ENCODE measurements around the gene DDX1.
"Not testable (repeated sequence)": the region's sequence is repeated elsewhere in the genome, so short reads cannot be mapped to it uniquely, and the experiment has no call there.

DDX1 gene

GRCh38 chr2:15677141-15677843 is 85.6 kb downstream of the DDX1 start:
- DNase-seq (ENCODE audit: low read depth) = no peak

DNA sequence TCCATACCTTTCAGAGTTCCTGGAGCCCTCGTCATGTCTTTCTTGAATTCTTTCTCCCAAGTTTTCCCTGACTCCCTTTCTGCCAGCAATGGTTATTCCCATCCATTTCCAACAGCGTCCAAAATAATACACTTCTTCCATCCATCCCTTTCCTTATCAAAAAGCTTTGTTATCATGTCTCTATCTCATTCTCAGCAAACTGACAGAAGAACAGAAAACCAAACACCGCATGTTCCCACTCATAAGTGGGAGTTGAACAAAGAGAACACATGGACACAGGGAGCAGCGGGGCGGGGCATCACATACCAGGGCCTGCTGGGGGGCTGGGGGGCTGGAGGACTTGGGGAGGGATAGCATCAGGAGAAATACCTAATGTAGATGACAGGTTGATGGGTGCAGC is 86.7 kb downstream of the DDX1 start:
- no peak for DNase-seq (ENCODE audit: low read depth)

DNA sequence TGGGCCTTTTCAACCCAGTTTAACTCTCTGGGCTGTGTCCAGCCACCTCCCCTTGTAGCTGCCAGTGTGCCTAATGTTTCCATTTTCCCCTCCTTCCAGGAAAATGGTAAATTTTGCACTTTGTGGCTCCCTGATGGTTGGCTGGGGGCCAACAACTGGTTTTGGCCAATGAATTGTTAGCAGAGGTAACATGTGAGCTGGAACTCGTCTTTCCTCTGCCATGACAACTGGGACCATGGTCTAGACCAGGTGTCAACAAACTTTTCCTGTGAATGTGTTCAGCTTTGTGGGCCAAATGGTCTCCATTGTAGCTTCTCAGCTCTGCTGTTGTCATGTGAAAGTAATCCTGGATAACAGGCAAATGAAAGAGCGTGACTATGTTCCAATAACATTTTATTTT is 87.2 kb downstream of the DDX1 start:
- no peak for DNase-seq (ENCODE audit: low read depth)

DNA sequence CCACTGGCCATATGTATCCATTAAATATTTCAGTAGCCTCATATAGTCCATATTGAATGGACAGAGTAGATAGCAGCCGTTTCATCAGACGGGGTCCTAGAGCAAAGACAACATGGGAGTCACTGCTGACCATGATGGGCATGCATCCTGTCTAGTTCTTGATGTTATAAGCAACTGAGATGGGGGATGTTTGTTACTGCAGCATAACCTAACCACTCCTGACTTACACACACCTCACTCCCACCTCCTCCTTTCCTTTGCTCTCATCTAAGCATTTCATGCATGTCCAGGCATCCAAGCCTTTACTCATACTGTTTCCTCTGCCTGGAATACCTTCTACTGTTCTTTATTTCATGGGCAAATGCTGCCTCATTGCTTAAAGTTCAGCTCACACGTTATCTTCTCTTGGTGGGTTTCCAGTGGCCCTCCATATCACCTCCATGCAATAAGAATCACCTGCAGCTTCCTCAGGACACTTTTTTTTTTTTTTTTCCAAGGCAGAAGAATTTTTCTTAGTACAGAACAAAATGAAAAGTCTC is 87.8 kb downstream of the DDX1 start:
- no peak for DNase-seq (ENCODE audit: low read depth)

DNA sequence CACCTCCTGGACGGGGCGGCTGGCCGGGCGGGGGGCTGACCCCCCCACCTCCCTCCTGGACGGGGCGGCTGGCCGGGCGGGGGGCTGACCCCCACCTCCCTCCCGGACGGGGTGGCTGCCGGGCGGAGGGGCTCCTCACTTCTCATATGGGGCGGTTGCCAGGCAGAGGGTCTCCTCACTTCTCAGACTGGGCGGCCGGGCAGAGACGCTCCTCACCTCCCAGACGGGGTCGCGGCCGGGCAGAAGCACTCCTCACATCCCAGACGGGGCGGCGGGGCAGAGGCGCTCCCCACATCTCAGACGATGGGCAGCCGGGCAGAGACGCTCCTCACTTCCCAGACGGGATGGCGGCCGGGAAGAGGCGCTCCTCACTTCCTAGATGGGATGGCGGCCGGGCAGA is 88.5 kb downstream of the DDX1 start:
- DNase-seq (ENCODE audit: low read depth) = not testable (repeated sequence)
